Activated CD4-positive, CD25-positive, alpha-beta regulatory T cell (primary cell): Measurements from ENCODE around the gene ITPR1.
A peak's percentile ranks its signal among the peaks of the same experiment; 100 is the strongest.
"Not testable (repeated sequence)": the region's sequence is repeated elsewhere in the genome, so short reads cannot be mapped to it uniquely, and the experiment has no call there.

Experiments
- DNase-seq, 4 experiments: peaks; one replicate each; lab custom pipeline; 2025; lab: John Stamatoyannopoulos, UW

Gene ITPR1

GRCh38 chr3:4493014-4493940 lies at the start of gene ITPR1:
TSS of gene ITPR1 (plus strand) at chr3:4493348. CDS start at chr3:4516492, 23,144 bp downstream.
- DNase-seq: peak; percentile 95 to 98 (median 97)

- no peak for DNase-seq
These were observed 45.7 kb upstream of the ITPR1 start for GRCh38 chr3:4447295-4447999.

DNA sequence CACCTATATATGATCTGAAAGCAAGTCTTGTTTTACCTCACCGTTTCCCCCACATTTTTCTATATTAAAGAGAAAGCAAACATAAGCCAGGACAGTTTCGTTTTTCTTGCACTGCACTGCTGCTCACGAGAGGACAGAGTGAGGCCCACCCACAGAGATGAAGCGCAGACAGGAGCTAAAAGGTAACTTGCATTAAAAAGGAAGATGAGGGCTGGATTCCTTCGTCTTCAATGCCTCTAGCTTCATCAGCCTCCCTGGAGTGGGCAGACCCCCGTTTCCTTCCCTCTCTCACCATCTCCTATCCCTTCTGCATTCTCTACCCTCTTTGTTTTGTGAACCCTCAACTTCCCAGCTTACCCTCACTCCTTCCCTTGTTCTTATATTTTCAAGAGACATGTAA lies 45.0 kb upstream of the ITPR1 start:
- DNase-seq: no peak

- DNase-seq: no peak
These were observed 43.9 kb upstream of the ITPR1 start for GRCh38 chr3:4449043-4449805.

DNA sequence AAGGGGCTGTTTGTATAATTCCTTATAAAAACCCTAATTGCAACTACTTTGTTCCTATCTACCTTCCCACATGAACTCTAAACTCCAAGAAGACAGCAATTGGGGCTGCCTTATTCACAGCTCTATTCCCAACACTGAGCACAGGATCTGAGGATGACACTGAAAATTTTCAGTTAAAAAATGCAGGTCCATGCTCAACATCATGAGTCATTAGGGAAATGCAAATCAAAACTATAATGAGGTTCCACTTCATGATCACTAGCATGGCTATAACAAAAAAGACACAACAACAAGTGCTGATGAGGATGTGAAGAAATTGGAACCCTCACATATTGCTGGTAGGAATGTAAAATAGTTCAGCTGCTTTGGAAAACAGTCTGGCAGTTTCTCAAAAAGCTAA lies 39.0 kb upstream of the ITPR1 start:
- DNase-seq: no peak

DNA sequence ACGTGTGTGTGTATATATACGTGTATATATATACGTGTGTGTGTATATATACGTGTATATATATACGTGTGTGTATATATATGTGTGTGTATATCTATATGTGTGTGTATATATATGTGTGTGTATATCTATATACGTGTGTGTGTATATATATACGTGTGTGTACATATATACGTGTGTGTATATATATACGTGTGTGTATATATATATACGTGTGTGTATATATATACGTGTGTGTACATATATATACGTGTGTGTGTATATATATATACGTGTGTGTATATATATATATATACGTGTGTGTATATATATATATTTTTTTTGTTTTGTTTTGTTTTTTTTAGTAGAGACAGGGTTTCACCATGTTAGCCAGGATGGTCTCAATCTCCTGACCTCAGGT lies 36.4 kb upstream of the ITPR1 start:
- not testable (repeated sequence) for DNase-seq

DNA sequence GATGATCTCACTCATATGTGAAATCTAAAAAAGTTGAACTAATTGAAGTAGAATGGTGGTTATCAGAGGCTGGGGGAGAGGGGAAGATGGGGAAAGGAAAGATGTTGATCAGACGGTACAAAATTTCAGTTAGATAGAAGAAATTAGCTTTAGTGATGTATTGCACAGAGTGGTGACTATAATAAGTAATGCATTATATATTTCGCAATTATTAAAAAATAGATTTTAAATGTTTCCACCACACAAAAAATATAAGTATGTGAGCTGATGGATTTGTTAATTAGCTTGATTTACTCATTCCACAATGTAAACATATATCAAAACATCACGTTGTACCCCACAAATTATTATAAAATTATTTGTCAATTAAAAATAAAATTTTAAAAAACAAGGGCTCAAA lies 34.2 kb upstream of the ITPR1 start:
- DNase-seq: no peak

GRCh38 chr3:4460334-4460733 lies 32.8 kb upstream of the ITPR1 start:
- DNase-seq: no peak

- DNase-seq: no peak
These were observed 31.6 kb upstream of the ITPR1 start for GRCh38 chr3:4461468-4462090.

- DNase-seq: no peak
These were observed 30.6 kb upstream of the ITPR1 start for GRCh38 chr3:4462369-4463040.

DNA sequence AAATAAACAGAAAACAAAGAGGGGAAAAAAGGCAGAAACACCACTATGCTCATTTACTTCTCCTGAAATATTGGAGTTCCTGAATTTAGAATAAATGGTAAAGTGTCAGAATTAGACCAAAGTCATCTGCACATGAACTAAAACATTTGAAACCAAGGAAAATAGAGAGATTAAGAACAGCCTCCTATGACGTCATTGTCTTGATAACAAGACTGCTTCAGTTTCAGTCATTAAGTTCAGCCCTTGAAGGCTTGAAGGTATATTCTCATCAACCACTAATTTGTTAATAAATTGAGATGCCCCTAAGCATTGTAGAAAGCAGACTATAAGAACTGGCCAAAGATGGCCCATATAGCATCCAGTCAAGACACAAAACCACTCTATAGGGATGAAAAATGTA lies 28.6 kb upstream of the ITPR1 start:
- DNase-seq: no peak

GRCh38 chr3:4466741-4467521 lies 26.2 kb upstream of the ITPR1 start, which contains the start of gene SUMF1:
TSS of gene SUMF1 (minus strand) at chr3:4467269. CDS start at chr3:4467245, 24 bp downstream.
- peak; percentile 48 to 60 (median 52) for DNase-seq

GRCh38 chr3:4467522-4467867 lies 25.7 kb upstream of the ITPR1 start:
- no peak for DNase-seq

- DNase-seq: no peak
These were observed 21.2 kb upstream of the ITPR1 start for GRCh38 chr3:4471907-4472306.

DNA sequence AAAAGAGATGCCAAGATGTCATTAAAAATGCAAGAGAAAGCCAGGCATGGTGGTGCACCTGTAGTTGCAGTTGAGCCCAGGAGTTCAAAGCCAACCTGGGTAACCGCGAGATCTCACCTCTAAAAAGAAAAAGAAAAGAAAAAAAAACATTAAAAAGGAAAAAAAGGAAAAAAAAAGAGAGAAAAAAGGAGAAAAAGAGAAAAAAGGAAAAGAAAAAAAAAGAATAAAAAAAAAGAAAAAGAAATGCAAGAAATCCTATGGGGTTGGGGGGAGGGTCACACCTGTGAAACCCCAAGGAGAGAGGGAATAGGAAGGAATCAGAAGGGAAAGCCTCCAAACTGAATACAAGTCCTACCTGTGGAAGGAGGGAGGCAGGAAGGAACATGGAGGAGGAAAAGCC lies 20.8 kb upstream of the ITPR1 start:
- no peak for DNase-seq

GRCh38 chr3:4472766-4473165 lies 20.4 kb upstream of the ITPR1 start:
- DNase-seq: no peak

DNA sequence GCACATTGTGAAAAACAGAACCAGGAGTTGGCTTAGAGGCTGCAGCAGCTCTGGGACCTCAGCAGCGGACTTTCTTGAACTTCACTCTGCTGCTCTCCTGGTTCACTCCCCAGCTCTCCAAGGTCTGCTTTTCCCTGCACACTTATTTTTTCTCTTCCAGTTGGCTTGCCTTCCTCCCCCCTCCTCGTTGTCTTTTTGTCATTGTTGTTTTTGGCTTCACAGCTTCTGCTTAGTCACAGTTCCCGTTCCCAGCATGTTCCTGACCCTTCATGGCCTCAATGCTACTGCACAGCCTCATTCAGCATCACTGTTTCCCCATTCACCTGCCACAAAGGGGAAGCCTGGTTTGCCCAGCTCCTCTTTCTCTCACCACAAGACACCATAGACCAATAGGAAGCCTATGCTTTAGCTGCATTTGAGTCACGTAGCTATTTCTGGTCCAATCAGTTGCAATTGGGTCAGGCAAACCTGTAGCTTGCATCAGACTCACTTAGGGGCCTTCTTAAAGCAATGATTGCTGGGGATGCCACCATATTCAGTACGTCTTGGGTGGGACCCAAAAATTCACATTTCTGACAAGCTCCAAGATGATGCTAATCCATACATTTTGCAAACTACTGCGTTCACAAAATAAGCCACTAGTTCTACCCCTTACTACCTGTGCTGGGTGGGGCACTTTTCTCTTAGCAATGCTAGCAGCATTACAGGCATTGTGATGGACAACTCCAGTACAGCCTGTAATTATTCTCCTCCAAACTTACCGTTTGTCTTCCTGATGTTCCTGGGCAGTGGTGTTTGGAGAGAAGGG lies 18.3 kb upstream of the ITPR1 start:
- DNase-seq: no peak

DNA sequence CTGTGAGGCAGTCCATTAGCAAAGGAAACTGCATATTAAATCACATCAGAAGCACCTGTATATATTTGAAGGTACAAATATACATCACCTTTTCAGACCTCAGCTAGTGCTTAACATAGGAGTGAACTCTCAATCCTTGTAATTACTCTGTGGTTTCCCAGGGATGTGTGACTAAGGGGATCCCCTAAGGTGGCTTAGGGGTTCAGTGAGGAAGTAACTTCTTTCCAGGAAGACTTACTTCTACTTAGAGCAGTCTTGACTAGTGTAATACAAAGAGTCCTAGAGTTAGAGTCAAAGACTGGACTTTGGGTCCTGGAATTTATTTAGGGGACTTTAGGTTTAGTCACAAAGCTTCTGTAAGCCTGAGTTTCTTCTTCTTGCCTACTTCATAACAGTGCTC lies 17.3 kb upstream of the ITPR1 start:
- no peak for DNase-seq

DNA sequence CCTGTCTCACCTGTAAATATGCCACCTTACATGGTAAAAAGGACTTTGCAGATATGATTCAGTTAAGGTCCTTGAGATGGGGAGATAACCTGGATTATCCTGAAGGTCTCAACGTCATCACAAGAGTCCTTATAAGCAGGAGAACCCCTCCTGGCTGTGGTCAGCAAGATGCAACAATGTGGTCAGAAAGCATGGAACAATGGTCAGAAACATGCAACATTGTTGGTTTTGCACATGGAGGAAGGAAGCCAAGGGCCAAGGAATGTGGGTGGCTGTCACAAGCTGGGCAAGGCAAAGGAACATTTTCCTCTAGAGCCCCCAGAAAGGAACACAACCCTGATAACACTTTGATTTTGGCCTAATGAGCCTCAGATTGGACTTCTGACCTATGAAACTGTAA lies 16.7 kb upstream of the ITPR1 start:
- DNase-seq: no peak

DNA sequence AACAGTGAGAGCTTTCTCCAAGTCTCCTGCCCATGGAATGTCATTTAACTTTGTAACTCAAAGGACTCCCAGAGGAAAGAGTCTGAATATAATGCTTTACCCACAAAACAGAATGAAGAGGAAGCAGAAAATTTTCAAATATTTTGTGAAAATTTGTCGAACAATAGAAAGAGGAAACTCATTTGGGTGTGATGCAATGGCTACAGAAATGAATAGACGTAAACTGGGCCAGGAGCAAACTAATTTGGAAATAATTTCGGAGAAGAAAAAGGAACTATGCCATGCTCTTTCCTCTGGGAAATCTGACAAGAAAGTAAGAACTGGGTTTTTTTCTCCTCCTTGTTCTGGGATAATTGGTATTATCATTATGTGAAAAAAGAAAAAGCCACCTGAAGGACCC lies 14.9 kb upstream of the ITPR1 start:
- no peak for DNase-seq
